HUES6 (cell line): Measurements from ENCODE around the gene GALNT9.
"Not testable (repeated sequence)": the region's sequence is repeated elsewhere in the genome, so short reads cannot be mapped to it uniquely, and the experiment has no call there.

Experiments used
- H3K27ac ChIP-seq: 2 replicates; pipeline ENCODE4 v1.7.0; 2013; ENCODE audit warnings: low read depth, mild to moderate bottlenecking, low read length, inconsistent platforms
- H3K27me3 ChIP-seq: 2 replicates; pipeline ENCODE4 v1.6.1; 2013; ENCODE audit warnings: low read length; ENCODE audit not compliant: control insufficient read depth, insufficient read depth
- H3K36me3 ChIP-seq: 2 replicates; pipeline ENCODE4 v1.6.1; 2013; ENCODE audit warnings: low read length; ENCODE audit not compliant: control insufficient read depth, insufficient read depth
- H3K4me1 ChIP-seq: 2 replicates; pipeline ENCODE4 v1.6.1; 2013; ENCODE audit warnings: low read length; ENCODE audit not compliant: control insufficient read depth, insufficient read depth
- H3K4me3 ChIP-seq: 2 replicates; pipeline ENCODE4 v1.5.1; 2013; ENCODE audit warnings: low read depth, low read length
- H3K9ac ChIP-seq: one replicate; pipeline ENCODE4 v1.6.1; 2013; ENCODE audit warnings: mild to moderate bottlenecking, low read length
- H3K9me3 ChIP-seq: 2 replicates; pipeline ENCODE4 v1.6.1; 2013; ENCODE audit warnings: low read depth, low read length; ENCODE audit not compliant: control insufficient read depth, insufficient read depth

The GALNT9 gene

GRCh38 chr12:132308853-132309595, 20.4 kb downstream of the GALNT9 start:
- Histone ChIP-seq H3K27me3 (peaks cover 65% of the 10 kb centered on the region), H3K36me3 (no peaks in the 10 kb centered on the region), H3K4me3 (no peak overlapping the region), H3K9me3 (peaks cover 7% of the 10 kb centered on the region), H3K4me1 (no peaks in the 10 kb centered on the region), H3K27ac (no peak overlapping the region), H3K9ac (no peak overlapping the region)

GRCh38 chr12:132307976-132308852, 21.2 kb downstream of the GALNT9 start:
- H3K4me1 ChIP-seq = no peaks in the 10 kb centered on the region
- H3K27me3 ChIP-seq = peaks cover 65% of the 10 kb centered on the region
- no peak overlapping the region for H3K27ac ChIP-seq
- H3K36me3 ChIP-seq = no peaks in the 10 kb centered on the region
- H3K4me3 ChIP-seq = no peak overlapping the region
- no peak overlapping the region for H3K9ac ChIP-seq
- H3K9me3 ChIP-seq = peaks cover 7% of the 10 kb centered on the region

DNA sequence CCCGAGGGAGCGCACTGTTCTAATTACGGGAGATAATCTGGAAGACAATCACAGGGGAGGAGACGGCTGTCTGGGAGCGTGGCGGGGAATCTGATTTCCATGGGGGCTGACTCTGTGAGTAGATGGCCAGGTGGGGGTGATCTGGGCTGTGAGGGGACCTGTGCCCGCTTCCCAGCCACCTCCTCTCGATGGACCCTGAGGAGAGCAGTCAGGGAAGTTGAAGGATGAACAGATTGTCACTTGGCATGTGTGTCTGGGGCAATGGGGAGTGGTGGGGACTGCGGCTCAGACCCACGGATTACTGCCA, 22.6 kb downstream of the GALNT9 start:
- Histone ChIP-seq H3K4me1 (no peaks in the 10 kb centered on the region), H3K9ac (no peak overlapping the region), H3K27ac (no peak overlapping the region), H3K36me3 (no peaks in the 10 kb centered on the region), H3K27me3 (peaks cover 69% of the 10 kb centered on the region), H3K9me3 (peaks cover 7% of the 10 kb centered on the region), H3K4me3 (no peak overlapping the region)

DNA sequence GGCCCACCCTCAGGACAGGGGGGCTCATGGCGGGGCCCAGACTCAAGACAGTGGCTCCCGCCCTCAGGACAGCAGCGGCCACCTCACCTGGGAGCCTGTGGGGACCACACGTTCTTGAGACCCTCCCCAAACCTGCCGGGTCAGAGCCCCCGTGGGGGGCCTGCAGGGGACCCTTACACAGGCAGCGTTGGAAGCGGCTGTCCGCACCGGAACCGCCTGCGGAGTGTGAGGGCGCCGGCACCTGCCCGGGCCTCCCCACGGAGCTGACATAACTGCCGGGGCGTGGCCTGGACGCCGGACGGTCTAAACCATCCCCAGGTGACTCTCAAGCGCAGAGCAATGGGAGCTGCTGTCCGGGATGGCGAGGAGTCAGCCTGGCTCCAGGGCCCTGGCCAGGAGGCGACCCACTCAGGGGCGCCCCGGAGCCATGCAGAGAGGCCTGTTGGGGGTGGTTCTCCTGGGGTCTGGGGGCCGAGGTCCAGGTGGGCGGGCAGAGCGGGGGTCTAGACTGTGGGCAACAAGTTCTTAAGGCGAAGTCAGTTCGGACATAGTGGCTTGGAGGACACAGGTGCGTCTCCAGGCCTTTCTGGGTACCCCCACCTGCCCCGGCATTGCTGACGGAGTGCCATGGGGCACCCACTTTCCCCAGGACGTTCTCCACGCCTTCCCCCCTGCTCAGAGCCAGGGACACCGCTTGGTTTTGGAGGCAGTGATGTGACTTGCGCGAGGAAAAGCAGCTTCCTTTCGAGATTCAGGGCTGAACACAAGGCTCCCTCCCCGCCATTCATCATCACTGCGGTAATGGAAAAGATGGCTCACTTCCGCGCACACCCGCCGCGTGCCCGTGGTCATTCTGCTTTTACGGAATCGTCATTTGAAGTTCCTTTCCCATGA, 23.2 kb downstream of the GALNT9 start:
- no peaks in the 10 kb centered on the region for H3K4me1 ChIP-seq
- peaks cover 69% of the 10 kb centered on the region for H3K27me3 ChIP-seq
- H3K4me3 ChIP-seq = no peak overlapping the region
- H3K27ac ChIP-seq = no peak overlapping the region
- no peak overlapping the region for H3K9ac ChIP-seq
- H3K36me3 ChIP-seq = no peaks in the 10 kb centered on the region
- H3K9me3 ChIP-seq = peaks cover 2% of the 10 kb centered on the region; the same call in 1 of the 2 replicates

DNA sequence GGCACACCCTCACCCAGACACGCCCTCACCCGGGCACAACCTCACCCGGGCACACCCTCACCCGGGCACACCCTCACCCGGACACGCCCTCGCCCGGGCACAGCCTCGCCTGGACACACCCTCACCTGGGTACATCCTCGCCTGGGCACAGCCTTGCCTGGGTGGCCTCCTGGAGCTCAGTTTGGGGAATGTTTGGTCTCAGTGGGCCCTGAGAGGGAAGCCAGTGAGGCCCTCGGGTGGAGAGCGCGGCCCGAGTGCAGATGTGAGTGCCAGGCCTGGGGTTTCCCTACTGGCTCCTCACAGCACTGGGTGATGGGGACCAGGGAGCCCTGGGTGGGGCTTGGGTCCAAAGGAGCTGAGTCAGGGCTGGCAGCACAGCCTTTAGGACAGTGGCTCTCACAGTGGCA, 23.8 kb downstream of the GALNT9 start:
- H3K27me3 ChIP-seq = peaks cover 69% of the 10 kb centered on the region
- no peaks in the 10 kb centered on the region for H3K9me3 ChIP-seq
- no peak overlapping the region for H3K9ac ChIP-seq
- H3K27ac ChIP-seq = no peak overlapping the region
- H3K4me3 ChIP-seq = no peak overlapping the region
- no peaks in the 10 kb centered on the region for H3K36me3 ChIP-seq
- no peaks in the 10 kb centered on the region for H3K4me1 ChIP-seq

GRCh38 chr12:132304866-132305265, 24.5 kb downstream of the GALNT9 start:
- H3K27ac ChIP-seq, H3K36me3 ChIP-seq, H3K9ac ChIP-seq, H3K4me1 ChIP-seq, H3K9me3 ChIP-seq, H3K4me3 ChIP-seq: not testable (repeated sequence)
- peaks cover 64% of the 10 kb centered on the region for H3K27me3 ChIP-seq

DNA sequence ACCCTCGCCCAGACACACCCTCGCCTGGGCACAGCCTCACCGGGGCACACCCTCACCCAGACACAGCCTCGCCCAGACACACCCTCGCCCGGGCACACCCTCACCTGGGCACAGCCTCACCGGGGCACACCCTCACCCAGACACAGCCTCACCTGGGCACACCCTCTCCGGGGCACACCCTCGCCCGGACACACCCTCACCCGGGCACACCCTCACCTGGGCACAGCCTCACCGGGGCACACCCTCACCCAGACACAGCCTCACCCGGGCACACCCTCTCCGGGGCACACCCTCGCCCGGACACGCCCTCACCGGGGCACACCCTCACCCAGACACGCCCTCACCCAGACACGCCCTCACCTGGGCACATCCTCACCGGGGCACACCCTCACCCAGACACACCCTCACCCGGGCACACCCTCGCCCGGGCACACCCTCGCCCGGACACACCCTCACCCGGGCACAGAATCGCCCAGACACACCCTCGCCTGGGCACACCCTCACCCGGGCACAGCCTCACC, 25.5 kb downstream of the GALNT9 start:
- not testable (repeated sequence) for H3K4me3 ChIP-seq, H3K27ac ChIP-seq, H3K9me3 ChIP-seq, H3K36me3 ChIP-seq, H3K4me1 ChIP-seq, H3K9ac ChIP-seq
- peaks cover 58% of the 10 kb centered on the region for H3K27me3 ChIP-seq

GRCh38 chr12:132302466-132303358, 26.7 kb downstream of the GALNT9 start:
- Histone ChIP-seq H3K27ac (no peak overlapping the region), H3K9ac (no peak overlapping the region), H3K36me3 (no peaks in the 10 kb centered on the region), H3K4me3 (no peak overlapping the region), H3K4me1 (no peaks in the 10 kb centered on the region), H3K27me3 (peaks cover 56% of the 10 kb centered on the region), H3K9me3 (no peaks in the 10 kb centered on the region)

DNA sequence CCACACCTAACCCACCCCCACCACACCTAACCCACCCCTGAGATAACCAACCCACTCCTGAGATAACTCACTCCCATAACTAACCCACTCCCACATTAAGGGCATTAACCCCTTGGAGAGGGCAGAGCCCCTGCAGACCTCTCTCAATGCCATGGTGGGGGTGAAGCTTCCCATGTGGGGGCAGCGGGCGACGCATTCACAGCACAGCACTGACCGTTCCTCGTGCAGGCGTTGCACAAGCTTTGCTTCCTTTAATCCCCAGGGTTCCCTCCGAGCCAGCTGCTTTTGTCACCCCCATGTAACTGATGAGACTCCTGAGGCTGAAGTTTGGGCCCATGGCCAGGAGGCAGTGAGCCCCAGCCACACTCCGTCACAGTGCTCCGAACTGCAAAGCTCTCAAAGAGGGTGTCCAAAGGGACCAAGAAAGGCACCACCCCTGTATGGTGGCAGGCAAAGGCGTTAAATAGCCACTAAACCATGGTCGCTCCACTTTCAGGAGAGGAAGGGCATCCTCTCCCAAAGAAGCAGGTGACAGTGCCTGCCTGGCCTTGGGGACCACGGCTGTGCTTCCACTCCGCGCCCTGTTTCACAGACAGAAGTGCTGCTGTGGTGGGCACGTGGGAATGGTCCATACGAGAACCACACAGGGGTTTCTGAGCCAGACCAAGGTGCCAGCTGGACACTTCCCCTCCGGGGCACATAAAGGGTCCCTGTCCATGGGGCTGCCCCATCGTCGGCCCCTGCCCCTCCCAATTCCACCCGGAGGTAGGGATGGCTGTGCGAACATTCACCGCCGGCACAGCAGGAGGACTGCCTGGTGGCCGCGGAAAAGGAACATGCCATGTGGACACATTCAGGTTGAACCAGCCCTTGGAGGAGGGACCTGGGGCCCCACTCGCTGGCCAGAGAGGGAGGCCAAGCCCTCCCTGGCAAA, 28.3 kb downstream of the GALNT9 start:
- Histone ChIP-seq H3K9me3 (no peaks in the 10 kb centered on the region), H3K36me3 (no peaks in the 10 kb centered on the region), H3K27me3 (peaks cover 59% of the 10 kb centered on the region), H3K4me3 (no peak overlapping the region), H3K4me1 (no peaks in the 10 kb centered on the region), H3K9ac (no peak overlapping the region), H3K27ac (no peak overlapping the region)
